Gastroesophageal sphincter (tissue), 3 donors: ENCODE data around the gene SLC4A4.

ENCODE experiments used
- POLR2A ChIP-seq, 2 donors: fragments of 450-650 bp; IDR thresholded peaks; one replicate each; pipeline ENCODE4 v1.6.1; 2017; ENCODE audit warnings: antibody characterized with exemption in 2 of 2, mild to moderate bottlenecking in 2 of 2, moderate library complexity in 1 of 2
- POLR2AphosphoS5 ChIP-seq: sonication (generic); formaldehyde crosslinking; IDR thresholded peaks from one replicate; pipeline ENCODE4 v1.6.1; 2017; ENCODE audit warnings: antibody characterized with exemption
- TF ChIP-seq, protein P1 (sequence below), 4 experiments: fragments of 200-600 bp in 2 of 4; fragments of 450-650 bp in 2 of 4; sonication (generic) in 1 of 4; IDR thresholded peaks; one replicate each; pipeline ENCODE4 v1.5.1; 2017 to 2019; ENCODE audit warnings: antibody characterized with exemption in 4 of 4, mild to moderate bottlenecking in 2 of 4, moderate library complexity in 2 of 4

- TF ChIP-seq, protein P1, sequence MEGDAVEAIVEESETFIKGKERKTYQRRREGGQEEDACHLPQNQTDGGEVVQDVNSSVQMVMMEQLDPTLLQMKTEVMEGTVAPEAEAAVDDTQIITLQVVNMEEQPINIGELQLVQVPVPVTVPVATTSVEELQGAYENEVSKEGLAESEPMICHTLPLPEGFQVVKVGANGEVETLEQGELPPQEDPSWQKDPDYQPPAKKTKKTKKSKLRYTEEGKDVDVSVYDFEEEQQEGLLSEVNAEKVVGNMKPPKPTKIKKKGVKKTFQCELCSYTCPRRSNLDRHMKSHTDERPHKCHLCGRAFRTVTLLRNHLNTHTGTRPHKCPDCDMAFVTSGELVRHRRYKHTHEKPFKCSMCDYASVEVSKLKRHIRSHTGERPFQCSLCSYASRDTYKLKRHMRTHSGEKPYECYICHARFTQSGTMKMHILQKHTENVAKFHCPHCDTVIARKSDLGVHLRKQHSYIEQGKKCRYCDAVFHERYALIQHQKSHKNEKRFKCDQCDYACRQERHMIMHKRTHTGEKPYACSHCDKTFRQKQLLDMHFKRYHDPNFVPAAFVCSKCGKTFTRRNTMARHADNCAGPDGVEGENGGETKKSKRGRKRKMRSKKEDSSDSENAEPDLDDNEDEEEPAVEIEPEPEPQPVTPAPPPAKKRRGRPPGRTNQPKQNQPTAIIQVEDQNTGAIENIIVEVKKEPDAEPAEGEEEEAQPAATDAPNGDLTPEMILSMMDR (IDR thresholded peaks at IDR 0.05), result no peak
- no peak for TF ChIP-seq POLR2A (IDR thresholded peaks at IDR 0.05)
- no peak for TF ChIP-seq POLR2AphosphoS5
Measured at GRCh38 chr4:71383984-71384383, 45.2 kb downstream of the SLC4A4 start.
